ENCODE data around the gene PSMB10.
"Not testable (repeated sequence)": the region's sequence is repeated elsewhere in the genome, so short reads cannot be mapped to it uniquely, and the experiment has no call there.

The PSMB10 gene

GRCh38 chr16:67924140-67924906 is 12.3 kb downstream of the PSMB10 start:
- DNase-seq (ENCODE audit: low read depth) = no peak

- no peak for DNase-seq (ENCODE audit: low read depth)
Observed at GRCh38 chr16:67923414-67924116, 13.1 kb downstream of the PSMB10 start.

- no peak for DNase-seq (ENCODE audit: low read depth)
Observed at GRCh38 chr16:67922740-67923139, 13.9 kb downstream of the PSMB10 start.

GRCh38 chr16:67922221-67922620 is 14.4 kb downstream of the PSMB10 start:
- no peak for DNase-seq (ENCODE audit: low read depth)

GRCh38 chr16:67919622-67920221 is 16.9 kb downstream of the PSMB10 start:
- no peak for DNase-seq (ENCODE audit: low read depth)

- DNase-seq (ENCODE audit: low read depth) = peak; percentile 43
Observed at GRCh38 chr16:67917852-67918236, 18.8 kb downstream of the PSMB10 start.

GRCh38 chr16:67917140-67917851 is 19.4 kb downstream of the PSMB10 start:
- DNase-seq (ENCODE audit: low read depth) = no peak

- no peak for DNase-seq (ENCODE audit: low read depth)
Observed at GRCh38 chr16:67915831-67916723, 20.6 kb downstream of the PSMB10 start.

- DNase-seq (ENCODE audit: low read depth) = not testable (repeated sequence)
Observed at GRCh38 chr16:67915496-67915769, 21.2 kb downstream of the PSMB10 start.

- no peak for DNase-seq (ENCODE audit: low read depth)
Observed at GRCh38 chr16:67914758-67915495, 21.7 kb downstream of the PSMB10 start.

- no peak for DNase-seq (ENCODE audit: low read depth)
Observed at GRCh38 chr16:67910158-67910557, 26.5 kb downstream of the PSMB10 start.

- no peak for DNase-seq (ENCODE audit: low read depth)
Observed at GRCh38 chr16:67909056-67909742, 27.5 kb downstream of the PSMB10 start.

- DNase-seq (ENCODE audit: low read depth) = no peak
Observed at GRCh38 chr16:67907397-67908180, 29.1 kb downstream of the PSMB10 start.

- no peak for DNase-seq (ENCODE audit: low read depth)
Observed at GRCh38 chr16:67902831-67903230, 33.8 kb downstream of the PSMB10 start.

- no peak for DNase-seq (ENCODE audit: low read depth)
Observed at GRCh38 chr16:67901734-67902133, 34.9 kb downstream of the PSMB10 start.

- DNase-seq (ENCODE audit: low read depth) = no peak
Observed at GRCh38 chr16:67897231-67897630, 39.4 kb downstream of the PSMB10 start.

GRCh38 chr16:67893743-67894399 is 42.8 kb downstream of the PSMB10 start:
- DNase-seq (ENCODE audit: low read depth) = no peak

- DNase-seq (ENCODE audit: low read depth) = peak; percentile 90
Observed at GRCh38 chr16:67892899-67893742, 43.5 kb downstream of the PSMB10 start, which contains the start of gene PSKH1. Gene PSKH1, plus strand, starts transcription at chr16:67893254. Its CDS starts 15,496 bp downstream, at chr16:67908750.
